H1 (cell line): Measurements from ENCODE around the gene KRTAP21-3. TPM values are rescaled to one million over a fixed set of nuclear protein-coding genes. Genes with fewer than 3 reads are reported as not detected.

Experiments used
- CTCF ChIA-PET: fragments of 300-600 bp; sonication (Branson Sonifier 250); formaldehyde crosslinking; loops from one replicate; lab custom pipeline; 2021; ENCODE audit not compliant: partially characterized antibody; lab: Charles Lee
- POLR2A ChIA-PET: fragments of 300-600 bp; sonication (Branson Sonifier 250); formaldehyde crosslinking; loops from one replicate; lab custom pipeline; 2021; ENCODE audit warnings: inconsistent platforms; ENCODE audit not compliant: partially characterized antibody; lab: Charles Lee
- DNase-seq, 2 experiments: peaks; one replicate each; pipeline versions ENCODE4 v3.0.0 to v3.0.0-alpha.2; 2010 to 2022; ENCODE audit warnings: low spot score in 2 of 2, low read depth in 1 of 2, mixed read lengths in 1 of 2
- FAIRE-seq: peaks from 2 replicates; lab custom pipeline; 2011; peaks lifted over from hg19 to GRCh38; lab: Jason Lieb, UNC
- H2AFZ ChIP-seq: 2 replicates; pipeline ENCODE4 v1.8.1; 2012; ENCODE audit warnings: low read length, inconsistent platforms
- H2AK5ac ChIP-seq: 2 replicates; pipeline ENCODE4 v1.6.1; 2013; ENCODE audit warnings: low read depth, low read length
- H2BK120ac ChIP-seq: replicated peaks from 2 replicates; pipeline ENCODE3; 2013; ENCODE audit warnings: low read depth, low read length, inconsistent platforms
- H2BK12ac ChIP-seq: 2 replicates; pipeline ENCODE4 v1.6.1; 2013; ENCODE audit warnings: low read depth, low read length
- H2BK15ac ChIP-seq: 2 replicates; pipeline ENCODE4 v1.6.1; 2013; ENCODE audit warnings: low read length
- H2BK20ac ChIP-seq: 2 replicates; pipeline ENCODE4 v1.6.1; 2013; ENCODE audit warnings: low read length
- H2BK5ac ChIP-seq: 2 replicates; pipeline ENCODE4 v1.6.1; 2013; ENCODE audit warnings: low read depth, low read length
- H3K14ac ChIP-seq: 2 replicates; pipeline ENCODE4 v1.6.1; 2013; ENCODE audit warnings: inconsistent platforms; ENCODE audit not compliant: insufficient read length
- H3K18ac ChIP-seq: 2 replicates; pipeline ENCODE4 v1.6.1; 2013; ENCODE audit warnings: low read length; ENCODE audit errors: extremely low read depth
- H3K23ac ChIP-seq: 2 replicates; pipeline ENCODE4 v1.6.1; 2013; ENCODE audit warnings: inconsistent platforms; ENCODE audit not compliant: insufficient read length
- H3K23me2 ChIP-seq: 2 replicates; pipeline ENCODE4 v1.6.1; 2013; ENCODE audit warnings: low read depth, low read length
- H3K27ac ChIP-seq: 2 replicates; pipeline ENCODE4 v1.6.1; 2011; ENCODE audit warnings: low read depth, low read length, inconsistent platforms
- H3K27me3 ChIP-seq, 4 experiments: replicated peaks in 1 of 4; 1 replicate in 1 of 4; 2 replicates in 3 of 4; pipeline versions ENCODE4 v1.6.1 to v1.8.1; 2011 to 2013; ENCODE audit warnings: low read length in 3 of 4, mild to moderate bottlenecking in 3 of 4, inconsistent platforms in 2 of 4, mixed read lengths in 2 of 4, moderate library complexity in 1 of 4; ENCODE audit not compliant: control insufficient read depth in 3 of 4, insufficient read depth in 3 of 4; ENCODE audit errors: extremely low read depth in 1 of 4
- H3K36me3 ChIP-seq, 4 experiments: 2 replicates each; pipeline versions ENCODE4 v1.6.1 to v1.8.1; 2011 to 2013; ENCODE audit warnings: mild to moderate bottlenecking in 4 of 4, low read length in 3 of 4, moderate library complexity in 2 of 4, control low read depth in 1 of 4, inconsistent platforms in 1 of 4; ENCODE audit not compliant: insufficient read depth in 4 of 4, control insufficient read depth in 2 of 4
- H3K4ac ChIP-seq: replicated peaks from 2 replicates; pipeline ENCODE3; 2013; ENCODE audit warnings: low read length, low read depth, mixed read lengths, inconsistent platforms; ENCODE audit not compliant: insufficient read length
- H3K4me1 ChIP-seq, 4 experiments: replicated peaks in 1 of 4; 1 replicate in 1 of 4; 2 replicates in 3 of 4; pipeline versions ENCODE4 v1.6.1 to v1.8.1; 2011 to 2013; ENCODE audit warnings: low read length in 3 of 4, inconsistent platforms in 2 of 4, mixed read lengths in 1 of 4; ENCODE audit not compliant: insufficient read depth in 4 of 4, control insufficient read depth in 3 of 4
- H3K4me2 ChIP-seq, 2 experiments: 2 replicates each; pipeline versions ENCODE4 v1.6.1 to v1.8.1; 2011 to 2013; ENCODE audit warnings: low read depth in 2 of 2, low read length in 2 of 2, control low read depth in 1 of 2, inconsistent platforms in 1 of 2, mild to moderate bottlenecking in 1 of 2; ENCODE audit not compliant: insufficient read depth in 1 of 2
- H3K4me3 ChIP-seq, 4 experiments: fragments of 200-600, 300-600 bp in 1 of 4; sonication (generic), shearing (Covaris generic), sonication (Bioruptor Twin) in 1 of 4; 2 replicates each; pipeline versions ENCODE4 v1.5.1 to v1.8.1; 2011 to 2016; ENCODE audit warnings: low read length in 4 of 4, low read depth in 3 of 4, control low read depth in 2 of 4, inconsistent platforms in 2 of 4, mild to moderate bottlenecking in 2 of 4, mixed read lengths in 1 of 4, moderate library complexity in 1 of 4; ENCODE audit not compliant: insufficient read depth in 2 of 4; ENCODE audit errors: extremely low read depth in 1 of 4
- H3K56ac ChIP-seq: replicated peaks from 2 replicates; pipeline ENCODE3; 2013; ENCODE audit warnings: low read depth, mild to moderate bottlenecking, mixed read lengths, low read length, inconsistent platforms; ENCODE audit not compliant: insufficient read length
- H3K79me1 ChIP-seq: 2 replicates; pipeline ENCODE4 v1.6.1; 2013; ENCODE audit warnings: low read depth, low read length, control low read depth
- H3K79me2 ChIP-seq, 2 experiments: 2 replicates each; pipeline versions ENCODE4 v1.6.1 to v1.8.1; 2012 to 2013; ENCODE audit warnings: low read length in 2 of 2, mild to moderate bottlenecking in 2 of 2, inconsistent platforms in 1 of 2; ENCODE audit not compliant: insufficient read depth in 2 of 2, control insufficient read depth in 1 of 2
- H3K9ac ChIP-seq, 4 experiments: replicated peaks in 1 of 4; 1 replicate in 1 of 4; 2 replicates in 3 of 4; pipeline versions ENCODE4 v1.6.1 to v1.8.1; 2011 to 2013; ENCODE audit warnings: low read depth in 3 of 4, low read length in 3 of 4, control low read depth in 2 of 4, mild to moderate bottlenecking in 2 of 4, moderate library complexity in 2 of 4, inconsistent platforms in 1 of 4; ENCODE audit errors: extremely low read depth in 1 of 4
- H3K9me3 ChIP-seq, 2 experiments: 2 replicates each; pipeline versions ENCODE4 v1.6.1 to v1.8.1; 2012 to 2013; ENCODE audit warnings: mild to moderate bottlenecking in 2 of 2, moderate library complexity in 2 of 2, control low read depth in 1 of 2, inconsistent platforms in 1 of 2, low read depth in 1 of 2, low read length in 1 of 2, mixed read lengths in 1 of 2; ENCODE audit not compliant: insufficient read depth in 2 of 2
- H4K20me1 ChIP-seq, 2 experiments: replicated peaks in 1 of 2; 2 replicates each; pipeline versions ENCODE3 to v1.8.1; 2011 to 2013; ENCODE audit warnings: inconsistent platforms in 2 of 2, low read length in 2 of 2, mild to moderate bottlenecking in 1 of 2; ENCODE audit not compliant: insufficient read depth in 2 of 2, control insufficient read depth in 1 of 2
- H4K5ac ChIP-seq: 2 replicates; pipeline ENCODE4 v1.6.1; 2013; ENCODE audit warnings: low read length, low read depth, mixed read lengths, inconsistent platforms; ENCODE audit not compliant: insufficient read length
- H4K8ac ChIP-seq: 2 replicates; pipeline ENCODE4 v1.8.0; 2013; ENCODE audit warnings: mild to moderate bottlenecking, moderate library complexity, low read length, inconsistent platforms; ENCODE audit not compliant: insufficient read depth; ENCODE audit errors: extremely low read depth
- H4K91ac ChIP-seq: replicated peaks from 2 replicates; pipeline ENCODE3; 2013; ENCODE audit warnings: low read length, mixed read lengths, inconsistent platforms; ENCODE audit not compliant: insufficient read length
- POLR2A ChIP-seq, 2 experiments: IDR thresholded peaks; 1 replicate in 1 of 2; 2 replicates in 1 of 2; pipeline ENCODE4 v1.6.1; 2011; ENCODE audit warnings: low read depth in 2 of 2, low read length in 2 of 2, mild to moderate bottlenecking in 2 of 2; ENCODE audit errors: control extremely low read depth in 1 of 2
- POLR2AphosphoS5 ChIP-seq: IDR thresholded peaks from 2 replicates; pipeline ENCODE4 v1.6.1; 2011; ENCODE audit warnings: low read depth, low read length
- RBBP5 ChIP-seq: IDR thresholded peaks from 2 replicates; pipeline ENCODE4 v1.7.1; 2012; ENCODE audit warnings: low read depth, mild to moderate bottlenecking, inconsistent platforms, low read length, moderate library complexity, borderline replicate concordance
- RXRA ChIP-seq: IDR thresholded peaks from 2 replicates; pipeline ENCODE4 v1.6.1; 2011; ENCODE audit warnings: low read depth, mild to moderate bottlenecking, low read length, moderate library complexity; ENCODE audit not compliant: insufficient read depth
- SUZ12 ChIP-seq: fragments of 200-600 bp; sonication (generic); IDR thresholded peaks from 2 replicates; pipeline ENCODE4 v1.6.1; 2012; ENCODE audit warnings: mild to moderate bottlenecking, inconsistent platforms, low read length, moderate library complexity, mixed read lengths
- TBP ChIP-seq: IDR thresholded peaks from 2 replicates; pipeline ENCODE4 v1.6.1; 2011; ENCODE audit warnings: low read depth, low read length, improper control_type of control experiment
- WGBS, 2 experiments: shearing (Covaris generic) in 1 of 2; methylation state at CpG; one replicate each; pipeline versions ENCODE4 v1.1.6 to v1.1.7; 2013 to 2015; ENCODE audit warnings: low lambda C conversion rate in 2 of 2, mixed read lengths in 2 of 2, inconsistent platforms in 1 of 2, low coverage in 1 of 2, missing lambda C conversion rate in 1 of 2; ENCODE audit not compliant: insufficient replicate concordance in 2 of 2, insufficient coverage in 1 of 2, insufficient read length in 1 of 2; ENCODE audit errors: extremely low coverage in 1 of 2, missing lambda C conversion rate in 1 of 2; 5-methylcytosine and 5-hydroxymethylcytosine counted together
- polyA plus RNA-seq, 7 experiments: library from polyadenylated mRNA; depleted of rRNA in 3 of 7; stranded (reverse) in 5 of 7; unstranded in 2 of 7; fragments of >200 nt in 5 of 7; fragments of 200-250 nt in 2 of 7; gene quantifications; 1 replicate in 5 of 7; 2 replicates in 1 of 7; 4 replicates in 1 of 7; pipeline versions ENCODE4 v1.2.1 to v1.2.3, GENCODE V29; 2011 to 2013; ENCODE audit warnings: missing spikeins in 2 of 7, mixed read lengths in 2 of 7
- total RNA-seq: library from RNA; stranded (reverse); fragmentation: NEBNext Ultra II Directional; extraction: Animal tissue kit (Norgen Biotek cat#: 25700); gene quantifications from 2 replicates; pipeline ENCODE4 v1.2.1, GENCODE V29; 2021
- TF ChIP-seq, protein P1 (sequence below): IDR thresholded peaks from 2 replicates; pipeline ENCODE4 v1.6.1; 2012; ENCODE audit warnings: low read length, inconsistent platforms

Gene KRTAP21-3
- total and polyA plus RNA-seq, 2 of the 8 experiments (the other 6 are each of a cell fraction or from before 2014, with no cell fraction given): not detected

DNA sequence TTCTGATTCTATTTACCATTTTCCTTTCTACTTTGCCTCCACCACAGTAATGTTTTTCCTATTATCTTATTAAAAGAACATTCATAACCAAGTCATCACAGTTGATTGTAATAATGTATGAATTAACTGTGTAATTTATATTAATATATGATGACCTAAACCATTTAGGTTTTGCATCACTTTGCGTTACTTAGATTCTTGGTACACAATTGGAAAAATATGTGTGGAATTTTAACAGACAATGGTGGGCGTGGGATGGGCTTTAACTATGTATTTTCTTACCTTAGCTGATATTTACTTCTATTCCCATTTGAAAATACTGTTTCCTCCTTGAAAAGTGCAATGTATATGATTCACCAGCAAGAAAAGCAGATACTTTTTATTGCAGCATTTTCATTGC lies 3.6 kb downstream of the KRTAP21-3 start:
- Histone ChIP-seq H3K18ac (no peak overlapping the region), H4K8ac (no peak overlapping the region), H3K14ac (no peak overlapping the region), H3K56ac (no peak overlapping the region), H2AFZ (no peak overlapping the region), H3K4me3 (no peak overlapping the region), H4K20me1 (no peaks in the 10 kb centered on the region), H3K79me2 (no peaks in the 10 kb centered on the region), H2BK12ac (no peak overlapping the region), H3K9ac (no peak overlapping the region), H3K4ac (no peak overlapping the region), H3K9me3 (no peaks in the 10 kb centered on the region; a peak in 1 of 4 replicates), H2BK5ac (no peak overlapping the region), H3K27ac (no peak overlapping the region), H2BK15ac (no peak overlapping the region), H4K5ac (no peak overlapping the region), H2BK20ac (no peak overlapping the region), H3K27me3 (no peaks in the 10 kb centered on the region), H2AK5ac (no peak overlapping the region), H3K36me3 (no peaks in the 10 kb centered on the region), H3K79me1 (no peaks in the 10 kb centered on the region), H3K4me2 (no peak overlapping the region), H3K23me2 (no peaks in the 10 kb centered on the region), H3K23ac (no peak overlapping the region), H3K4me1 (no peaks in the 10 kb centered on the region), H4K91ac (no peak overlapping the region), H2BK120ac (no peak overlapping the region)
- DNase-seq (no peak), FAIRE-seq (no peak)
- ChIA-PET CTCF (no interaction called here), POLR2A (no interaction called here)
- TF ChIP-seq TBP (no peak), POLR2AphosphoS5 (no peak), POLR2A (IDR thresholded peaks at IDR 0.05; ENCODE audit: control extremely low read depth in 1 of 2, low read depth in 2 of 2, low read length in 2 of 2) (no peak), RXRA (no peak), RBBP5 (no peak), SUZ12 (no peak)
- TF ChIP-seq, protein P1, sequence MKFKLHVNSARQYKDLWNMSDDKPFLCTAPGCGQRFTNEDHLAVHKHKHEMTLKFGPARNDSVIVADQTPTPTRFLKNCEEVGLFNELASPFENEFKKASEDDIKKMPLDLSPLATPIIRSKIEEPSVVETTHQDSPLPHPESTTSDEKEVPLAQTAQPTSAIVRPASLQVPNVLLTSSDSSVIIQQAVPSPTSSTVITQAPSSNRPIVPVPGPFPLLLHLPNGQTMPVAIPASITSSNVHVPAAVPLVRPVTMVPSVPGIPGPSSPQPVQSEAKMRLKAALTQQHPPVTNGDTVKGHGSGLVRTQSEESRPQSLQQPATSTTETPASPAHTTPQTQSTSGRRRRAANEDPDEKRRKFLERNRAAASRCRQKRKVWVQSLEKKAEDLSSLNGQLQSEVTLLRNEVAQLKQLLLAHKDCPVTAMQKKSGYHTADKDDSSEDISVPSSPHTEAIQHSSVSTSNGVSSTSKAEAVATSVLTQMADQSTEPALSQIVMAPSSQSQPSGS: no peak
- WGBS, 2 experiments: 73% methylated on average over 2 of the region's 2 CpGs; no CpG with 5 or more reads in 1 of the 2 experiments
